Mesothelial cell of epicardium (in vitro differentiated cells): Measurements from ENCODE around the gene PLCB4. TPM values are rescaled to one million over a fixed set of nuclear protein-coding genes. Genes with fewer than 3 reads are reported as not detected.
A peak's percentile ranks its signal among the peaks of the same experiment; 100 is the strongest.
"Not testable (repeated sequence)": the region's sequence is repeated elsewhere in the genome, so short reads cannot be mapped to it uniquely, and the experiment has no call there.

Experiments
- DNase-seq, 2 experiments: peaks; one replicate each; pipeline ENCODE4 v3.0.0; 2021; ENCODE audit warnings: low spot score in 2 of 2; ENCODE audit not compliant: unreplicated experiment in 2 of 2
- H3K27ac Mint-ChIP-seq: 2 replicates; pipeline ENCODE4 v1.8.0; 2021; ENCODE audit warnings: mixed read lengths
- H3K27me3 Mint-ChIP-seq: 2 replicates; pipeline ENCODE4 v1.8.0; 2021; ENCODE audit warnings: low read depth, mixed read lengths
- H3K36me3 Mint-ChIP-seq: 2 replicates; pipeline ENCODE4 v1.8.0; 2021; ENCODE audit warnings: mixed read lengths
- H3K4me1 Mint-ChIP-seq: 2 replicates; pipeline ENCODE4 v1.8.0; 2021; ENCODE audit warnings: mixed read lengths
- H3K4me3 Mint-ChIP-seq: 2 replicates; pipeline ENCODE4 v1.8.0; 2021; ENCODE audit warnings: mild to moderate bottlenecking, moderate library complexity, mixed read lengths
- H3K9me3 Mint-ChIP-seq: 2 replicates; pipeline ENCODE4 v1.8.0; 2021; ENCODE audit warnings: mixed read lengths
- total RNA-seq: library from RNA; stranded (reverse); gene quantifications from 3 replicates; pipeline ENCODE4 v1.2.1, GENCODE V29; 2021
- TF ChIP-seq, protein P1 (sequence below): fragments of 200-600 bp; sonication (generic); IDR thresholded peaks from one replicate; pipeline ENCODE4 v1.5.0; 2021; ENCODE audit warnings: antibody characterized with exemption; ENCODE audit not compliant: unreplicated experiment

PLCB4 gene
- total RNA-seq, 1 donor from 2014 or later: 14.0 TPM

DNA sequence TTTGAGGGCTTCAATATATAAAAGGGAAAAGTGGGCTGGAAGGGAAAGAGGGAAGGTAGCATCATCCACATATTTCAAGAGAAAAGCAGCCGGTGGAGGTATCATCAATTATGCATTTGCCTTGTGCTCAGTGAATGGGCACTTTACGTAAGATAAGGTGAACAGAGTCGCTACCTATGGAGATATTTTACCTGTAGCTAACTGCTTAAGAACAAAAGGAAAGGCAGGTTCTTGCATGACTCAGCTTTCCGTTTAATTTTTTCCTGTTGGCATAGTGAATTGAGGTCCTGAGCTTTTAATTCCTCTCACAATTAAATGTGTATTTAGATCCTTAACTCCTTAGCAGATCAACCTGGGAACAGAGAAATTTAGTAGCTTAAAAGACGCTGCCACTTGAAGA lies 25.5 kb upstream of the PLCB4 start:
- no peak for DNase-seq
- Mint-ChIP-seq H3K27ac (no peak overlapping the region), H3K4me3 (no peak overlapping the region), H3K9me3 (peaks cover 11% of the 10 kb centered on the region), H3K36me3 (no peaks in the 10 kb centered on the region), H3K27me3 (no peaks in the 10 kb centered on the region), H3K4me1 (no peaks in the 10 kb centered on the region)
- TF ChIP-seq, protein P1, sequence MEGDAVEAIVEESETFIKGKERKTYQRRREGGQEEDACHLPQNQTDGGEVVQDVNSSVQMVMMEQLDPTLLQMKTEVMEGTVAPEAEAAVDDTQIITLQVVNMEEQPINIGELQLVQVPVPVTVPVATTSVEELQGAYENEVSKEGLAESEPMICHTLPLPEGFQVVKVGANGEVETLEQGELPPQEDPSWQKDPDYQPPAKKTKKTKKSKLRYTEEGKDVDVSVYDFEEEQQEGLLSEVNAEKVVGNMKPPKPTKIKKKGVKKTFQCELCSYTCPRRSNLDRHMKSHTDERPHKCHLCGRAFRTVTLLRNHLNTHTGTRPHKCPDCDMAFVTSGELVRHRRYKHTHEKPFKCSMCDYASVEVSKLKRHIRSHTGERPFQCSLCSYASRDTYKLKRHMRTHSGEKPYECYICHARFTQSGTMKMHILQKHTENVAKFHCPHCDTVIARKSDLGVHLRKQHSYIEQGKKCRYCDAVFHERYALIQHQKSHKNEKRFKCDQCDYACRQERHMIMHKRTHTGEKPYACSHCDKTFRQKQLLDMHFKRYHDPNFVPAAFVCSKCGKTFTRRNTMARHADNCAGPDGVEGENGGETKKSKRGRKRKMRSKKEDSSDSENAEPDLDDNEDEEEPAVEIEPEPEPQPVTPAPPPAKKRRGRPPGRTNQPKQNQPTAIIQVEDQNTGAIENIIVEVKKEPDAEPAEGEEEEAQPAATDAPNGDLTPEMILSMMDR: no peak

DNA sequence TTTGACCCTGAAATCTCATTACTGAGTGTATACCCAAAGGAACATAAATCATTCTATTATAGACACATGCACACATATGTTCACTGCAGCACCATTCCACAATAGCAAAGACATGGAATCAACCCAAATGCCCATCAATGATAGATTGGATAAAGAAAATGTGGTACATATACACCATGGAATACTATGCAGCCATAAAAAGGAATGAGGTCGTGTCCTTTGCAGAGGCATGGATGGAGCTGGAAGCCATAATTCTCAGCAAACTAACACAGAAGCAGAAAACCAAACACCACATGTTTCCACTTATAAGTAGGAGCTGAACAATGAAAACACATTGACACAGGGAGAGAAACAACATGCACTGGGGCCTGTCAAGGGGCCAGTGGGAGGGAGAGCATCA lies 21.0 kb upstream of the PLCB4 start:
- H3K9me3 Mint-ChIP-seq: peaks cover 19% of the 10 kb centered on the region
- not testable (repeated sequence) for H3K27ac Mint-ChIP-seq, H3K4me1 Mint-ChIP-seq, H3K4me3 Mint-ChIP-seq, H3K27me3 Mint-ChIP-seq, DNase-seq, H3K36me3 Mint-ChIP-seq

DNA sequence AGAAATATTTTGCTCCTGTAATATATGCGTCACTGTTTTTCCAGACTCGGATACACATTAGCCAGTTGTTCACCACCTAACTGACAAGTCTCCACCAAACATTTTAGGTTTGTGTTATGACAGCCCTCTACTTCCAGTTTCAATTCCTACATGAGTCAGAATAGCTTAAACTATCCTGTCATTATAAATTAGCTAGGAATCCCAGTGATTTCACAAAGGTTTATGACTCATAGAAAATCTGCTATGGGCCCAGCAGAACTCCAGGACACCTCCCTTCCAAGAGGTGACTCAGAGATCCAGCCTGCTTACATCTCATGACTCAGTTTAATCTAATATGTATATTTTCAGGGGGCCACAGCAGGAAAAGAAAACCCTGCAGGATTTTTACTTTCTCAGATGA lies 17.4 kb upstream of the PLCB4 start:
- H3K9me3 Mint-ChIP-seq: peaks cover 23% of the 10 kb centered on the region
- no peak overlapping the region for H3K4me3 Mint-ChIP-seq
- H3K27ac Mint-ChIP-seq: peak overlapping the region; percentile 43
- TF ChIP-seq, protein P1: no peak
- no peaks in the 10 kb centered on the region for H3K4me1 Mint-ChIP-seq
- DNase-seq: no peak
- no peaks in the 10 kb centered on the region for H3K36me3 Mint-ChIP-seq
- H3K27me3 Mint-ChIP-seq: no peaks in the 10 kb centered on the region

DNA sequence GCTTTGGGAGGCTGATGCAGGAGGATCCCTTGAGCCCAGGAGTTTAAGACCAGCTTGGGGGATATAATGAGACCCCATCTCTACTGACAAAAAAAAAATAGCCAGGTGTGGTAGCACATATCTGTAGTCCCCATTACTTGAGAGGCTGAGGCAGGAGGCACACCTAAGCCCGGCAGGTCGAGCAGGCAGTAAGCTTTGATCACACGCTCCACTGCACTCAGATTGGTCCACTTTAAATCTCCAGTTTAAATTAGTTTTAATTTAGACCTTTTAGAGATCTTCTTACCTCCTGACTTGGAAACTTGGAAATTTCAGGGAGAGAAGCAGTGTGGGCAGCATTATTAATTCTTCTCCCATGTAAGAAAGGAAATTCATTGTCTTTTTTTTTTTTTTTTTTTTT lies 16.8 kb upstream of the PLCB4 start:
- TF ChIP-seq, protein P1: no peak
- DNase-seq: no peak
- H3K27me3 Mint-ChIP-seq: no peaks in the 10 kb centered on the region
- H3K4me3 Mint-ChIP-seq: no peak overlapping the region
- H3K9me3 Mint-ChIP-seq: peaks cover 28% of the 10 kb centered on the region
- H3K4me1 Mint-ChIP-seq: no peaks in the 10 kb centered on the region
- peak overlapping the region; percentile 10 for H3K27ac Mint-ChIP-seq
- no peaks in the 10 kb centered on the region for H3K36me3 Mint-ChIP-seq

DNA sequence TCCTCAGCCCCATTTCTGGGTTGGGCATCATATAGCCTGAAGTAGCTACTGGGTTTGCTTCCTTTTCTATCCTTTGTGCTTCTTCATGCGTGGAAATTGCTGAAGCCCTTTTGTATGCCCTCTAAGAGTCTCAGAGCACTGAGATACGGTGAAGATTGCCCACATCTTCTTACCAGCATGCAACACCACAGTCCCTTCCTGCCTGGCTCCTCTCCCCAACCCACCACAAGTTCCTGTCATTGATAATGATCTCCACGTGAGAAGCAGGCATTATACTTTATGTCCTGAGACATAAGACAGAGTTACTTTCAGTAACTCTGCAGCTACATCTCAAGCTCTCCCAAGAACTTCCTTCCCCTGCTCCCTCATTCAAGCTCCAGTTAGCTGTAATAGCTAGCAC lies 15.8 kb upstream of the PLCB4 start:
- TF ChIP-seq, protein P1: no peak
- H3K4me3 Mint-ChIP-seq: no peak overlapping the region
- no peaks in the 10 kb centered on the region for H3K4me1 Mint-ChIP-seq

DNA sequence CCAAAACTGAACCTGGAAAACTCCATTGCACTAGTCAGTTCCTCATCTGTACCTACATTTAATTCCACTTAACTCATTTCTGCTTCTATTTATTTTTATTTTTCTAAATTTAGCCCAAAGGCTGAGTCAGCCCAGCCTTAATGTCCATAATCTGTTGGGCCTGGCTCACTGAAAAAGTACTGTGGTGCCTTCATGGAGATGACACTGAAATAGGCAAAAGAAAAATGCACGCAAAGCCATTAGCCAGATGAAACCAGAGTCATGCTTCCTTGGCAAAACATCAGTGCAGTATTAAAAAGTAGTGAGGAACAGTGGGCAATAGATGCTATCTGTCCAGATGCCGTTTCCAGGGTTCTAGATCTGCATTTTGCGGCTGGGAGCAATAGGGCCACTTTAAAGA lies 14.7 kb upstream of the PLCB4 start:
- H3K27ac Mint-ChIP-seq: no peak overlapping the region
- no peaks in the 10 kb centered on the region for H3K27me3 Mint-ChIP-seq
- DNase-seq: no peak
- H3K36me3 Mint-ChIP-seq: no peaks in the 10 kb centered on the region
- TF ChIP-seq, protein P1: no peak
- no peaks in the 10 kb centered on the region for H3K4me1 Mint-ChIP-seq
- no peak overlapping the region for H3K4me3 Mint-ChIP-seq
- H3K9me3 Mint-ChIP-seq: peaks cover 12% of the 10 kb centered on the region

More for the DNA sequence above, 15.8 kb upstream of the PLCB4 start:
- DNase-seq: no peak
- Mint-ChIP-seq H3K36me3 (no peaks in the 10 kb centered on the region), H3K27ac (no peak overlapping the region), H3K27me3 (no peaks in the 10 kb centered on the region), H3K9me3 (peaks cover 18% of the 10 kb centered on the region)
